H1 (cell line): ENCODE results near the gene DDX18. TPM values are rescaled to one million over a fixed set of nuclear protein-coding genes. Genes with fewer than 3 reads are reported as not detected.

Experiments
- CEBPB ChIP-seq: IDR thresholded peaks from 2 replicates; pipeline ENCODE4 v1.6.1; 2012; ENCODE audit warnings: low read depth, low read length
- SRF ChIP-seq: IDR thresholded peaks from 2 replicates; pipeline ENCODE4 v1.6.1; 2011; ENCODE audit warnings: mild to moderate bottlenecking, low read depth, low read length, moderate library complexity
- polyA plus RNA-seq, 7 experiments: library from polyadenylated mRNA; depleted of rRNA in 3 of 7; stranded (reverse) in 5 of 7; unstranded in 2 of 7; fragments of >200 nt in 5 of 7; fragments of 200-250 nt in 2 of 7; gene quantifications; 1 replicate in 5 of 7; 2 replicates in 1 of 7; 4 replicates in 1 of 7; pipeline versions ENCODE4 v1.2.1 to v1.2.3, GENCODE V29; 2011 to 2013; ENCODE audit warnings: missing spikeins in 2 of 7, mixed read lengths in 2 of 7
- total RNA-seq: library from RNA; stranded (reverse); fragmentation: NEBNext Ultra II Directional; extraction: Animal tissue kit (Norgen Biotek cat#: 25700); gene quantifications from 2 replicates; pipeline ENCODE4 v1.2.1, GENCODE V29; 2021

Gene DDX18
- total and polyA plus RNA-seq, 2 of the 8 experiments (the other 6 are each of a cell fraction or from before 2014, with no cell fraction given) = 31.3 to 119 TPM

DNA sequence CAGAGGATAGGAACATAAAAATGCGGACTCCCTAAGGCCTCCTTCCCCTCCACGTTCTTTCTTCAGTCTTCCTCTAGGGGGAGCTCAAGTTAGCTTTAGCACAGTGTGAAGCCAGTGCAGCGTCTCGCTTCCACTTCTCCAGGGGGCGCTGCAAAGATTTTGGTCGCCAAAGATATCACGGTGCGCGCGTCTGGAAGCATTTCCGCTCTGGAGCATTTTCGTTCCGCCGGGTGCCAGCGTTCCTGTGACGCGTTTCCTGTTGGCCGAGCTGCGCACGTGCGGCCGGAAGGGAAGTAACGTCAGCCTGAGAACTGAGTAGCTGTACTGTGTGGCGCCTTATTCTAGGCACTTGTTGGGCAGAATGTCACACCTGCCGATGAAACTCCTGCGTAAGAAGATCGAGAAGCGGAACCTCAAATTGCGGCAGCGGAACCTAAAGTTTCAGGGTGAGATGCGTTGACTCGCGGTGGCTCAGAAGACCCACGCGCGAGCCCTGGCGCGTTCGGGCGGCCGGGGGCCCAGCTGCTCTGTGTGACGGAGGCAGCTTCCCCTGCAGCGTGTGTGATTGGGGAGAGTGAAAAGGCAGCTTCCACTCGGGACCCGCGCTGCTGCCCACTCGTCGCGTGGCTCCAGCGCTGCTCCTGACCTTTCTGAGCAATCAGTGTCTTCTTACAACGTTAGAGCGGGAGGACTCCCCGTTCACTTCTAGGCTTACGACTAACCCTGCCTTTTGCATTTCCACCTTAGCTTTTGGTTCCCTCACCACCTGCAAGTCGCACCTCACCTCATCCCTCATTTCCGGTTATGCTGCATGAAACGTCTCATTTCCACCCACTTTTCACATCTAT lies at the start of gene DDX18 (continued):
- TF ChIP-seq SRF (peak; percentile 71; the same call in 1 of the 2 replicates), CEBPB (no peak)
